MCF 10A (cell line): ENCODE data around the gene SYNGR2. TPM values are rescaled to one million over a fixed set of nuclear protein-coding genes. Genes with fewer than 3 reads are reported as not detected.

ENCODE experiments used
- BruUV-seq: library from RNA; stranded (reverse); fragments of 400-500 nt; replicated peaks from 2 replicates; lab custom pipeline; 2021; lab: Mats Ljungman, UMichigan
- CTCF ChIA-PET: fragments of 300-600 bp; sonication (Branson Sonifier 250); formaldehyde crosslinking; extraction: SDS; loops from one replicate; lab custom pipeline; 2021; ENCODE audit warnings: antibody characterized with exemption, inconsistent platforms; lab: Yijun Ruan, JAX
- POLR2A ChIA-PET: fragments of 300-600, 350-650 bp; sonication (Branson Sonifier 250); formaldehyde crosslinking; extraction: SDS; loops from one replicate; lab custom pipeline; 2020; ENCODE audit warnings: antibody characterized with exemption, inconsistent platforms; lab: Yijun Ruan, JAX
- DNase-seq: peaks from one replicate; pipeline ENCODE4 v3.0.0-alpha.2; 2018; ENCODE audit not compliant: unreplicated experiment
- H3K27ac Mint-ChIP-seq: one replicate; pipeline ENCODE4 v1.8.0; 2022; ENCODE audit warnings: mild to moderate bottlenecking, low read depth, mixed read lengths; ENCODE audit not compliant: unreplicated experiment
- H3K27me3 Mint-ChIP-seq: one replicate; pipeline ENCODE4 v1.8.0; 2022; ENCODE audit warnings: mixed read lengths; ENCODE audit not compliant: insufficient read depth, unreplicated experiment
- H3K36me3 Mint-ChIP-seq: one replicate; pipeline ENCODE4 v1.8.0; 2022; ENCODE audit warnings: mild to moderate bottlenecking, moderate library complexity, mixed read lengths; ENCODE audit not compliant: insufficient read depth, unreplicated experiment
- H3K4me1 Mint-ChIP-seq: one replicate; pipeline ENCODE4 v1.8.0; 2022; ENCODE audit warnings: mixed read lengths; ENCODE audit not compliant: insufficient read depth, unreplicated experiment
- H3K4me3 Mint-ChIP-seq: one replicate; pipeline ENCODE4 v1.8.0; 2022; ENCODE audit warnings: mild to moderate bottlenecking, moderate library complexity, mixed read lengths; ENCODE audit not compliant: unreplicated experiment
- H3K9me3 Mint-ChIP-seq: one replicate; pipeline ENCODE4 v1.8.0; 2022; ENCODE audit warnings: mixed read lengths; ENCODE audit not compliant: unreplicated experiment
- intact Hi-C: fragments of 100-400 bp; cut with micrococcal nuclease; formaldehyde crosslinking; loops from 2 replicates; pipeline ENCODE4 v1.14.1; 2022
- total RNA-seq: library from RNA; stranded (reverse); gene quantifications from 2 replicates; pipeline ENCODE4 v1.2.3, GENCODE V29; 2022
- TF ChIP-seq, protein P1 (sequence below): fragments of 200-600 bp; IDR thresholded peaks from one replicate; pipeline ENCODE4 v1.8.0; 2022; ENCODE audit warnings: antibody characterized with exemption, mild to moderate bottlenecking; ENCODE audit not compliant: unreplicated experiment

SYNGR2 gene
- total RNA-seq, 1 experiment from 2014 or later: 52.2 TPM

DNA sequence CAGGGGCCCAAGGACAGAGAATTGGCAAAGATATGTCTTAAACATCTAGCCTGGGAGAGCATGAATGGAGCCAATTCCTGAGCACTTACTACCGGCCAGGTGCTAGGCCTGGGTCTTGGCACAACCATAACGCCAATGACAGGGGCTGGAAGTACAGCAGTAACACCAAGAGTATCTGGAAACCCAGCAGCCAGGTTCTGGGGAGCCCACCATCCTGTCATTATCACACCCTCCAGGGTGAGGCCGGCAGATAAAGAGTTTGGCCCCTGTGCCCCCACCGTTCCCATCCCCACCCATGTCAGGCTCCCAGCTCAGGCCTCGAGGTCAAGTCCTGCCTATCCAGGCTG is 38.3 kb upstream of the SYNGR2 start:
- POLR2A ChIA-PET: no interaction called here
- CTCF ChIA-PET: interaction anchor here (1.0 kb wide), 1 partner anchor 121 kb away, joined by 4 read pairs; no protein-coding TSS in a partner anchor

DNA sequence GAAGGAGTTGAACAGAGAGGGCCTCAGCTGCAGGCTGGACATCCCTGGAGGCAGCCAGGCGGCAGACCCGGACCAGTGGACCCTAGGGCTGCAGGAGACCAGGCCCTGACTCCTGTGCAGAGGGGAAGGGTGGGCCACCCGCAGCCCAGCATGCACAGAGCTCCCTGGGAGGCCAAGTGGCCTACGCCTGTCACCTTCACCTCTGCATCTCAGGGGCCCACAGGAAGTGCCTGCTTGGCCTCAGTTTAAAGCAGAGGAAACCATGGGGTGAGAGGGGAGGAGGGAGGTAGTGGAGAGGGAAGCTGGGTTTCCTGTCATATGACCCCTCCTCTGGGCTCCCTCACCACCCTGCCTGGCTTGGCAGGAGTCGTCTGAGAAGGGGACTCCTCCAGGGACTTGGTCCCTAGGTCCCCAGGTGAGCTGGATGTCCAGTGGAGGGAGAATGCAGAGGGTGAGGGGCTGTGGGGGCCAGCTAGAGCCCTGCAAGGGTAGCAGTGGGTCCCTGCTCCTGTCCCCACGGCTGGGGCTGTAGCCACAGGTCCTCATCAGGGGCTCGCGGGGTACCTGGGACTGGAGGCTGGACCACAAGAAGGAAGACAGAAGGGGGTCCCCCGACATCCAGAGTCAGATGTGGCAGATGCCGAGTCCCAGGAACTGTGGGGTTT is 37.8 kb upstream of the SYNGR2 start, which contains the start of gene TMC8:
TSS of gene TMC8 (plus strand) at position 335 of the 665 bp plus-strand sequence. CDS start 818 bp downstream, outside the sequence.
- TF ChIP-seq, protein P1, sequence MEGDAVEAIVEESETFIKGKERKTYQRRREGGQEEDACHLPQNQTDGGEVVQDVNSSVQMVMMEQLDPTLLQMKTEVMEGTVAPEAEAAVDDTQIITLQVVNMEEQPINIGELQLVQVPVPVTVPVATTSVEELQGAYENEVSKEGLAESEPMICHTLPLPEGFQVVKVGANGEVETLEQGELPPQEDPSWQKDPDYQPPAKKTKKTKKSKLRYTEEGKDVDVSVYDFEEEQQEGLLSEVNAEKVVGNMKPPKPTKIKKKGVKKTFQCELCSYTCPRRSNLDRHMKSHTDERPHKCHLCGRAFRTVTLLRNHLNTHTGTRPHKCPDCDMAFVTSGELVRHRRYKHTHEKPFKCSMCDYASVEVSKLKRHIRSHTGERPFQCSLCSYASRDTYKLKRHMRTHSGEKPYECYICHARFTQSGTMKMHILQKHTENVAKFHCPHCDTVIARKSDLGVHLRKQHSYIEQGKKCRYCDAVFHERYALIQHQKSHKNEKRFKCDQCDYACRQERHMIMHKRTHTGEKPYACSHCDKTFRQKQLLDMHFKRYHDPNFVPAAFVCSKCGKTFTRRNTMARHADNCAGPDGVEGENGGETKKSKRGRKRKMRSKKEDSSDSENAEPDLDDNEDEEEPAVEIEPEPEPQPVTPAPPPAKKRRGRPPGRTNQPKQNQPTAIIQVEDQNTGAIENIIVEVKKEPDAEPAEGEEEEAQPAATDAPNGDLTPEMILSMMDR: no peak
- BruUV-seq: no TSS peak
- CTCF ChIA-PET: interaction anchor here (1.0 kb wide), 1 partner anchor 121 kb away, joined by 4 read pairs; no protein-coding TSS in a partner anchor
- H3K4me1 Mint-ChIP-seq: no peaks in the 10 kb centered on the region
- peaks cover 13% of the 10 kb centered on the region for H3K27me3 Mint-ChIP-seq
- H3K27ac Mint-ChIP-seq: no peak within 1 kb of the TSS
- H3K36me3 Mint-ChIP-seq: peaks cover 4% of the 10 kb centered on the region
- DNase-seq: no peak
- no peaks in the 10 kb centered on the region for H3K9me3 Mint-ChIP-seq
- H3K4me3 Mint-ChIP-seq: peak within 1 kb of the TSS; percentile 77
- POLR2A ChIA-PET: no interaction called here
- intact Hi-C loops: no loop called here

More for the DNA sequence above, 38.3 kb upstream of the SYNGR2 start:
- no peak overlapping the region for H3K27ac Mint-ChIP-seq
- no peak for DNase-seq
- peaks cover 4% of the 10 kb centered on the region for H3K36me3 Mint-ChIP-seq
- peaks cover 13% of the 10 kb centered on the region for H3K27me3 Mint-ChIP-seq
- no peak overlapping the region for H3K4me3 Mint-ChIP-seq
- TF ChIP-seq, protein P1: no peak
- no peaks in the 10 kb centered on the region for H3K9me3 Mint-ChIP-seq
- intact Hi-C loops: no loop called here
- no TSS peak for BruUV-seq
- H3K4me1 Mint-ChIP-seq: no peaks in the 10 kb centered on the region

DNA sequence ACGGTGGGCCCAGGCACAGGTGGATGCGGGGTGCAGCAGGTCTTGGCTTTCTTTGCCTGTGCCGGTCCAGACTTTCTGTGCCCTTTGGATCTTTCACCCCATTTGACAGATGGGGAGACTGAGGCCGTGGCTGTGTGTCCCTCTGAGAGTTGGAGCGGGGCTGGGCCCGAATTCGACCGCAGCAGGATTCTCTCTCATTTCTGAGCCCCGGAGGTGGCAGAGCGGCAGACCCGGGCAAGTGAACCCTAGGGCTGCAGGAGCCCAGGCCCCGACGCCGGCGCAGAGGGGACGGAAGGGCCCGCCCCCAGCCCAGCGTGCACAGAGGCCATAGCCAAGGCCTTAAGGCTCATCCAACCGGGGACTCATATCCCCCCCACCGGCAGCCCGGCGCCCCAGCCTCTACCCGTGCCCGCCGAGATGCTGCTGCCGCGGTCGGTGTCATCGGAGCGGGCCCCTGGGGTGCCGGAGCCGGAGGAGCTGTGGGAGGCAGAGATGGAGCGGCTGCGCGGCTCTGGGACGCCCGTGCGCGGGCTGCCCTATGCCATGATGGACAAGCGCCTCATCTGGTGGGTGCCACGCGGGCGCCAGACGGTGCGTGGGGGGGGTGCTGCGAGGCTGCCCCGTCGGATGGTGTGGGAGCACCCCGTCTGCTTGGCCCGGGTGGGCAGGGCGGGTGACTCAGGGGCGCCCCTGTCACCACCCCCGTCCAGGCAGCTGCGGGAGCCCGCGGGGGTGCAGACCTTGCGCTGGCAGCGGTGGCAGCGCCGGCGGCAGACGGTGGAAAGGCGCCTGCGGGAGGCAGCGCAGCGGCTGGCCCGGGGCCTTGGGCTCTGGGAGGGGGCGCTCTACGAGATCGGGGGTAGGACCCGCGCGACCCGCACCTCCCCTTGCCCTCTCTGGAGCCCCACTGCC is 37.0 kb upstream of the SYNGR2 start:
- POLR2A ChIA-PET: no interaction called here

More for the DNA sequence above, 37.0 kb upstream of the SYNGR2 start:
- Mint-ChIP-seq H3K4me3 (no peak overlapping the region), H3K36me3 (peaks cover 4% of the 10 kb centered on the region), H3K4me1 (no peaks in the 10 kb centered on the region), H3K27ac (no peak overlapping the region), H3K9me3 (no peaks in the 10 kb centered on the region), H3K27me3 (peaks cover 13% of the 10 kb centered on the region)
- intact Hi-C loops: no loop called here
- CTCF ChIA-PET: no interaction called here
- TF ChIP-seq, protein P1: no peak
- DNase-seq: no peak
- BruUV-seq: no TSS peak
